Measurements from ENCODE around the gene TEAD4. TPM values are rescaled to one million over a fixed set of nuclear protein-coding genes. Genes with fewer than 3 reads are reported as not detected.

The TEAD4 gene
- total and polyA plus RNA-seq, 12 donors = 4.7 to 45.6 (median 11.4) TPM

- H3K27ac ChIP-seq = peak overlapping the region; percentile 64 to 93 (median 86)
- H3K9me3 ChIP-seq = no peaks in the 10 kb centered on the region
- ATAC-seq = peak in 6 of 8 donors; percentile 43 to 69 (median 58)
- WGBS, 2 donors = 52 to 59% methylated on average over 9 of the region's 9 CpGs
- H3K4me1 ChIP-seq = peaks cover 2 to 52% (median 21%) of the 10 kb centered on the region in 9 donors
- DNase-seq = peak in 1 of 2 donors; percentile 71
- intact Hi-C loops (cut with DNase I) = loop anchor here in 5 of 10 donors (5.0 to 10.0 kb wide), 2 partner anchors 69 to 72 kb away; no protein-coding TSS in a partner anchor
- TF ChIP-seq, protein P1, sequence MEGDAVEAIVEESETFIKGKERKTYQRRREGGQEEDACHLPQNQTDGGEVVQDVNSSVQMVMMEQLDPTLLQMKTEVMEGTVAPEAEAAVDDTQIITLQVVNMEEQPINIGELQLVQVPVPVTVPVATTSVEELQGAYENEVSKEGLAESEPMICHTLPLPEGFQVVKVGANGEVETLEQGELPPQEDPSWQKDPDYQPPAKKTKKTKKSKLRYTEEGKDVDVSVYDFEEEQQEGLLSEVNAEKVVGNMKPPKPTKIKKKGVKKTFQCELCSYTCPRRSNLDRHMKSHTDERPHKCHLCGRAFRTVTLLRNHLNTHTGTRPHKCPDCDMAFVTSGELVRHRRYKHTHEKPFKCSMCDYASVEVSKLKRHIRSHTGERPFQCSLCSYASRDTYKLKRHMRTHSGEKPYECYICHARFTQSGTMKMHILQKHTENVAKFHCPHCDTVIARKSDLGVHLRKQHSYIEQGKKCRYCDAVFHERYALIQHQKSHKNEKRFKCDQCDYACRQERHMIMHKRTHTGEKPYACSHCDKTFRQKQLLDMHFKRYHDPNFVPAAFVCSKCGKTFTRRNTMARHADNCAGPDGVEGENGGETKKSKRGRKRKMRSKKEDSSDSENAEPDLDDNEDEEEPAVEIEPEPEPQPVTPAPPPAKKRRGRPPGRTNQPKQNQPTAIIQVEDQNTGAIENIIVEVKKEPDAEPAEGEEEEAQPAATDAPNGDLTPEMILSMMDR (IDR thresholded peaks at IDR 0.05) = no peak
- H3K4me3 ChIP-seq = peak overlapping the region in 8 of 10 donors; percentile 1 to 39 (median 21)
- H3K27me3 ChIP-seq = peaks cover 0 to 44% (median 0%) of the 10 kb centered on the region in 7 donors
- peaks cover 0 to 5% (median 0%) of the 10 kb centered on the region in 9 donors for H3K36me3 ChIP-seq
Measured at GRCh38 chr12:2963154-2963759, 4.1 kb downstream of the TEAD4 start.

GRCh38 chr12:2963760-2964292 lies 4.6 kb downstream of the TEAD4 start:
- TF ChIP-seq, protein P1 (IDR thresholded peaks at IDR 0.05) = no peak
- ATAC-seq = peak; percentile 59 to 86 (median 77)
- peak overlapping the region; percentile 64 to 93 (median 86) for H3K27ac ChIP-seq
- DNase-seq = peak; percentile 55 to 76
- peaks cover 0 to 39% (median 0%) of the 10 kb centered on the region in 7 donors for H3K27me3 ChIP-seq
- intact Hi-C loops (cut with DNase I) = loop anchor here in 5 of 10 donors (5.0 to 10.0 kb wide), 2 partner anchors 68 to 71 kb away; no protein-coding TSS in a partner anchor
- peaks cover 0 to 47% (median 17%) of the 10 kb centered on the region in 9 donors for H3K4me1 ChIP-seq
- H3K9me3 ChIP-seq = no peaks in the 10 kb centered on the region
- peak overlapping the region in 8 of 10 donors; percentile 4 to 39 (median 24) for H3K4me3 ChIP-seq
- 55 to 67% methylated on average over 15 of the region's 15 CpGs for WGBS, 2 donors
- peaks cover 0 to 5% (median 0%) of the 10 kb centered on the region in 9 donors for H3K36me3 ChIP-seq

DNA sequence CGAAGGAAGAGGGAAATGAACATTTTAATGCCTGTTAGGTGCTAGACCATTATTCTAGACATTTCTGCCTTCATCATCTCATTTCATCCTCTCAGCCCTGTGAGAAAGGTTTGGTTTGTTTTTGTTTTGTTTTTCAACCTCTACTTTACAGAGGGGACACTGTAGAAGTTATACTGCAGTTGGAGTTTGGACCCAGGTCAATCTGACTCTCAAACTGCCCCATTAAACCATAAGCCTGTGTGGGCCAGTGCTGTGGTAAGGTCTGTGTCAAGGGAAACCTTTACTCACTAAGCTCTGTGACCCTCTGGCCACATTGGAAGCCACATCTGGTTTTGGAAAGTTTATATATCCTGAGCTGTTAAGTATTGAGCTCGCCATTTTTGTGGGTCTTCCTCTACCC lies 8.5 kb downstream of the TEAD4 start:
- intact Hi-C loops (cut with DNase I) = loop anchor here in 2 of 10 donors (10.0 kb wide), 1 partner anchor 67 kb away; no protein-coding TSS in a partner anchor

DNA sequence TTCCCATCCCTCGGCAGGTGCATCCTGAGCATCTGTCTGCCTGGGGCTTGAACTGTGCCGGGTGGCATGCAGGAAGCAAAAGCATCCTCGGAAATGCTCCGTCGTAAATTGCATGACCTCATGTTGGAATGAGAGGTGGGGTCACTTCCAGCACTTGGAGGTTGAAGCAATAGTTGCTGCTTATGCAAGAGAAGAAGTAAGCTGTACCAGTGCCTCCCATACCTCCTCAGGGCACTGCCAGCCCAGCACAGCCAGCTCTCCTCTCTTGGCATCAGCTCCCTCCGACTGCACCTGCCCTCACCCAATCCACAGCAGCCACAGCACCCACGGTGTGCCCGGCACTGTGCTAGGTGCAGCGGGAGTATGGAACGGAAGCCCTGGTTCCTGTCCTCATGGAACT lies 11.5 kb downstream of the TEAD4 start:
- no peak overlapping the region for H3K27ac ChIP-seq
- no peak overlapping the region for H3K4me3 ChIP-seq
- H3K9me3 ChIP-seq = no peaks in the 10 kb centered on the region
- ATAC-seq (no peak), DNase-seq (no peak)
- H3K27me3 ChIP-seq = no peaks in the 10 kb centered on the region
- peaks cover 0 to 15% (median 7%) of the 10 kb centered on the region in 9 donors for H3K4me1 ChIP-seq
- WGBS, 2 donors = 76 to 78% methylated on average over 10 of the region's 10 CpGs
- intact Hi-C loops (cut with DNase I) = no loop called here
- TF ChIP-seq, protein P1 (IDR thresholded peaks at IDR 0.05) = no peak
- peaks cover 0 to 25% (median 0%) of the 10 kb centered on the region in 9 donors for H3K36me3 ChIP-seq

More for the DNA sequence above, 8.5 kb downstream of the TEAD4 start:
- H3K36me3 ChIP-seq = peaks cover 0 to 25% (median 0%) of the 10 kb centered on the region in 9 donors
- peaks cover 0 to 11% (median 0%) of the 10 kb centered on the region in 7 donors for H3K27me3 ChIP-seq
- H3K9me3 ChIP-seq = no peaks in the 10 kb centered on the region
- DNase-seq (no peak), ATAC-seq (no peak)
- H3K4me3 ChIP-seq = no peak overlapping the region
- no peak overlapping the region for H3K27ac ChIP-seq
- 93 to 94% methylated on average over 2 of the region's 2 CpGs for WGBS, 2 donors
- H3K4me1 ChIP-seq = peaks cover 0 to 26% (median 6%) of the 10 kb centered on the region in 9 donors
- TF ChIP-seq, protein P1 (IDR thresholded peaks at IDR 0.05) = no peak

Data from heart right ventricle (tissue), 16 donors.